Measurements from ENCODE around the gene TMEM50B.

The TMEM50B gene

GRCh38 chr21:33434770-33435360 is 44.9 kb downstream of the TMEM50B start:
- Histone ChIP-seq H3K9me2 (ENCODE audit: low read depth, low read length) (no peaks in the 10 kb centered on the region), H3K4me2 (ENCODE audit: low read length) (no peak overlapping the region), H3K79me2 (ENCODE audit: insufficient read depth, low read length) (no peaks in the 10 kb centered on the region), H3K27me3 (ENCODE audit: insufficient read depth, low read length) (no peaks in the 10 kb centered on the region), H3K27ac (ENCODE audit: low read depth, low read length, poor library complexity, severe bottlenecking) (peak overlapping the region; percentile 1), H3K4me1 (ENCODE audit: insufficient read depth, low read length, severe bottlenecking) (no peaks in the 10 kb centered on the region), H4K20me1 (ENCODE audit: insufficient read depth, low read length) (no peaks in the 10 kb centered on the region), H3K4me3 (ENCODE audit: low read depth, low read length, poor library complexity, severe bottlenecking) (no peak overlapping the region), H2AFZ (ENCODE audit: low read length) (no peak overlapping the region), H3K36me3 (ENCODE audit: insufficient read depth, low read length) (peaks cover 80% of the 10 kb centered on the region), H3K9ac (ENCODE audit: low read length) (no peak overlapping the region), H3F3A (ENCODE audit: insufficient read depth, low read length) (no peaks in the 10 kb centered on the region), H3K9me3 (ENCODE audit: low read length) (no peaks in the 10 kb centered on the region)
- TF ChIP-seq EZH2 (IDR thresholded peaks at IDR 0.05; ENCODE audit: borderline replicate concordance, low read length) (no peak), CTCF (IDR thresholded peaks at IDR 0.05; ENCODE audit: low read length) (no peak)

- no peaks in the 10 kb centered on the region for H3F3A ChIP-seq (ENCODE audit: insufficient read depth, low read length)
- no peak overlapping the region for H3K4me2 ChIP-seq (ENCODE audit: low read length)
- H2AFZ ChIP-seq (ENCODE audit: low read length), result no peak overlapping the region
- TF ChIP-seq EZH2 (IDR thresholded peaks at IDR 0.05; ENCODE audit: borderline replicate concordance, low read length) (no peak), CTCF (IDR thresholded peaks at IDR 0.05; ENCODE audit: low read length) (no peak)
- peaks cover 93% of the 10 kb centered on the region for H3K36me3 ChIP-seq (ENCODE audit: insufficient read depth, low read length)
- H4K20me1 ChIP-seq (ENCODE audit: insufficient read depth, low read length), result no peaks in the 10 kb centered on the region
- H3K4me3 ChIP-seq (ENCODE audit: low read depth, low read length, poor library complexity, severe bottlenecking), result no peak overlapping the region
- H3K9ac ChIP-seq (ENCODE audit: low read length), result no peak overlapping the region
- H3K9me2 ChIP-seq (ENCODE audit: low read depth, low read length), result no peaks in the 10 kb centered on the region
- H3K27ac ChIP-seq (ENCODE audit: low read depth, low read length, poor library complexity, severe bottlenecking), result no peak overlapping the region
- H3K27me3 ChIP-seq (ENCODE audit: insufficient read depth, low read length), result no peaks in the 10 kb centered on the region
- no peaks in the 10 kb centered on the region for H3K9me3 ChIP-seq (ENCODE audit: low read length)
- no peaks in the 10 kb centered on the region for H3K4me1 ChIP-seq (ENCODE audit: insufficient read depth, low read length, severe bottlenecking)
- no peaks in the 10 kb centered on the region for H3K79me2 ChIP-seq (ENCODE audit: insufficient read depth, low read length)
Measured at GRCh38 chr21:33433425-33434114, 46.2 kb downstream of the TMEM50B start.

GRCh38 chr21:33433001-33433400 is 46.8 kb downstream of the TMEM50B start:
- Histone ChIP-seq H3K4me2 (ENCODE audit: low read length) (no peak overlapping the region), H3K9me3 (ENCODE audit: low read length) (no peaks in the 10 kb centered on the region), H3K36me3 (ENCODE audit: insufficient read depth, low read length) (peaks cover 94% of the 10 kb centered on the region)

More at GRCh38 chr21:33433001-33433400, 46.8 kb downstream of the TMEM50B start:
- no peaks in the 10 kb centered on the region for H3K4me1 ChIP-seq (ENCODE audit: insufficient read depth, low read length, severe bottlenecking)
- no peak overlapping the region for H2AFZ ChIP-seq (ENCODE audit: low read length)
- H3K9me2 ChIP-seq (ENCODE audit: low read depth, low read length), result no peaks in the 10 kb centered on the region
- H3F3A ChIP-seq (ENCODE audit: insufficient read depth, low read length), result no peaks in the 10 kb centered on the region
- TF ChIP-seq EZH2 (IDR thresholded peaks at IDR 0.05; ENCODE audit: borderline replicate concordance, low read length) (no peak), CTCF (IDR thresholded peaks at IDR 0.05; ENCODE audit: low read length) (no peak)
- no peaks in the 10 kb centered on the region for H4K20me1 ChIP-seq (ENCODE audit: insufficient read depth, low read length)
- no peak overlapping the region for H3K9ac ChIP-seq (ENCODE audit: low read length)
- H3K27ac ChIP-seq (ENCODE audit: low read depth, low read length, poor library complexity, severe bottlenecking), result no peak overlapping the region
- H3K27me3 ChIP-seq (ENCODE audit: insufficient read depth, low read length), result no peaks in the 10 kb centered on the region
- no peaks in the 10 kb centered on the region for H3K79me2 ChIP-seq (ENCODE audit: insufficient read depth, low read length)
- H3K4me3 ChIP-seq (ENCODE audit: low read depth, low read length, poor library complexity, severe bottlenecking), result no peak overlapping the region

Data from OCI-LY1 (cell line).